Esophagus muscularis mucosa (tissue), 4 donors: Measurements from ENCODE around the gene CDK2AP2. TPM values are rescaled to one million over a fixed set of nuclear protein-coding genes. Genes with fewer than 3 reads are reported as not detected.

Source experiments
- DNase-seq: peaks from one replicate; pipeline ENCODE4 v3.0.0-alpha.2; 2017; ENCODE audit errors: extremely low spot score
- H3K27ac ChIP-seq, 4 donors: fragments of 200-600 bp; sonication (generic); replicated peaks in 1 of 4; 1 replicate in 3 of 4; 2 replicates in 1 of 4; pipeline ENCODE4 v1.5.1; 2016 to 2019; ENCODE audit warnings: mild to moderate bottlenecking in 1 of 4
- H3K27me3 ChIP-seq, 4 donors: fragments of 200-600 bp; sonication (generic); one replicate each; pipeline versions ENCODE4 v1.5.1 to v1.6.0; 2016 to 2019
- H3K36me3 ChIP-seq, 4 donors: fragments of 200-600 bp; sonication (generic); one replicate each; pipeline ENCODE4 v1.5.1; 2016 to 2019
- H3K4me1 ChIP-seq, 4 donors: fragments of 200-600 bp; sonication (generic); one replicate each; pipeline ENCODE4 v1.5.1; 2016 to 2019
- H3K4me3 ChIP-seq, 4 donors: fragments of 200-600 bp; sonication (generic); 1 replicate in 2 of 4; 2 replicates in 2 of 4; pipeline ENCODE4 v1.5.1; 2016 to 2019; ENCODE audit warnings: mild to moderate bottlenecking in 4 of 4, moderate library complexity in 1 of 4
- H3K9me3 ChIP-seq, 4 donors: fragments of 200-600 bp; sonication (generic); 1 replicate in 3 of 4; 2 replicates in 1 of 4; pipeline ENCODE4 v1.5.1; 2016 to 2019
- EP300 ChIP-seq: sonication (generic); formaldehyde crosslinking; IDR thresholded peaks from one replicate; pipeline ENCODE4 v1.6.1; 2017; ENCODE audit warnings: antibody characterized with exemption
- POLR2A ChIP-seq: fragments of 450-650 bp; IDR thresholded peaks from one replicate; pipeline ENCODE4 v1.6.1; 2017; ENCODE audit warnings: antibody characterized with exemption, moderate library complexity, mild to moderate bottlenecking, low read depth
- POLR2AphosphoS5 ChIP-seq, 2 donors: sonication (generic); formaldehyde crosslinking; IDR thresholded peaks; one replicate each; pipeline ENCODE4 v1.6.1; 2017; ENCODE audit warnings: antibody characterized with exemption in 2 of 2
- WGBS: methylation state at CpG from one replicate; pipeline ENCODE4 v1.1.5; 2018; 5-methylcytosine and 5-hydroxymethylcytosine counted together
- intact Hi-C: fragments of 100-400 bp; cut with DNase I; formaldehyde crosslinking; loops from one replicate; pipeline ENCODE4 v1.15.1; 2023
- total RNA-seq, 4 donors: library from RNA; depleted of rRNA; stranded (reverse); fragments of >200 nt; gene quantifications; one replicate each; pipeline versions ENCODE4 v1.1.0 to v1.2.1, GENCODE V29; 2016
- TF ChIP-seq, protein P1 (sequence below), 3 experiments: fragments of 200-600 bp in 2 of 3; fragments of 450-650 bp in 1 of 3; sonication (generic) in 2 of 3; IDR thresholded peaks; one replicate each; pipeline ENCODE4 v1.5.1; 2017 to 2019; ENCODE audit warnings: antibody characterized with exemption in 3 of 3, mild to moderate bottlenecking in 2 of 3, moderate library complexity in 1 of 3

CDK2AP2 gene
- total RNA-seq, 4 donors from 2014 or later = 61.0 to 111 (median 67.8) TPM

DNA sequence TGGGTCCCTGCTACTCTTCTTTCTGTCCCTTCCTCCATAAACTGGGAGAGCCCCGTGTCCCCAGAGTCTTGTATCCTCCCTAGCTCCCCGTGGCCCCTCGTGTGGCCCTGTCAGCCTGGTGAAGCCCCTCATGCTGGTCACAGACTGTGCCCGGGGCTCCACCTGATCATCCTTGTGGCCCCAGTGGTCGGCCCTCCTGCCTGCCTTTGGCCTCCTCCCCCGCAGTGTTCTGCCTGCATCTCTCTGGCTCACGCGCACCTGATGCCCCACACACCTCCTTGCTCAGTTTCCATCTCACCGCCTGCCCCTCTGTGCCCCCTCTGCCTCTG is 16.5 kb upstream of the CDK2AP2 start:
- H3K4me3 ChIP-seq = no peak overlapping the region
- H3K27ac ChIP-seq = no peak overlapping the region
- DNase-seq = no peak
- peaks cover 0 to 27% (median 0%) of the 10 kb centered on the region in 4 donors for H3K27me3 ChIP-seq
- 81% methylated on average over 9 of the region's 9 CpGs for WGBS
- H3K9me3 ChIP-seq = no peaks in the 10 kb centered on the region
- intact Hi-C loops = no loop called here
- H3K36me3 ChIP-seq = no peaks in the 10 kb centered on the region
- no peaks in the 10 kb centered on the region for H3K4me1 ChIP-seq
- TF ChIP-seq, protein P1, sequence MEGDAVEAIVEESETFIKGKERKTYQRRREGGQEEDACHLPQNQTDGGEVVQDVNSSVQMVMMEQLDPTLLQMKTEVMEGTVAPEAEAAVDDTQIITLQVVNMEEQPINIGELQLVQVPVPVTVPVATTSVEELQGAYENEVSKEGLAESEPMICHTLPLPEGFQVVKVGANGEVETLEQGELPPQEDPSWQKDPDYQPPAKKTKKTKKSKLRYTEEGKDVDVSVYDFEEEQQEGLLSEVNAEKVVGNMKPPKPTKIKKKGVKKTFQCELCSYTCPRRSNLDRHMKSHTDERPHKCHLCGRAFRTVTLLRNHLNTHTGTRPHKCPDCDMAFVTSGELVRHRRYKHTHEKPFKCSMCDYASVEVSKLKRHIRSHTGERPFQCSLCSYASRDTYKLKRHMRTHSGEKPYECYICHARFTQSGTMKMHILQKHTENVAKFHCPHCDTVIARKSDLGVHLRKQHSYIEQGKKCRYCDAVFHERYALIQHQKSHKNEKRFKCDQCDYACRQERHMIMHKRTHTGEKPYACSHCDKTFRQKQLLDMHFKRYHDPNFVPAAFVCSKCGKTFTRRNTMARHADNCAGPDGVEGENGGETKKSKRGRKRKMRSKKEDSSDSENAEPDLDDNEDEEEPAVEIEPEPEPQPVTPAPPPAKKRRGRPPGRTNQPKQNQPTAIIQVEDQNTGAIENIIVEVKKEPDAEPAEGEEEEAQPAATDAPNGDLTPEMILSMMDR (IDR thresholded peaks at IDR 0.05) = no peak
- TF ChIP-seq EP300 = no peak
- no peak for TF ChIP-seq POLR2A
- no peak for TF ChIP-seq POLR2AphosphoS5 (IDR thresholded peaks at IDR 0.05)

DNA sequence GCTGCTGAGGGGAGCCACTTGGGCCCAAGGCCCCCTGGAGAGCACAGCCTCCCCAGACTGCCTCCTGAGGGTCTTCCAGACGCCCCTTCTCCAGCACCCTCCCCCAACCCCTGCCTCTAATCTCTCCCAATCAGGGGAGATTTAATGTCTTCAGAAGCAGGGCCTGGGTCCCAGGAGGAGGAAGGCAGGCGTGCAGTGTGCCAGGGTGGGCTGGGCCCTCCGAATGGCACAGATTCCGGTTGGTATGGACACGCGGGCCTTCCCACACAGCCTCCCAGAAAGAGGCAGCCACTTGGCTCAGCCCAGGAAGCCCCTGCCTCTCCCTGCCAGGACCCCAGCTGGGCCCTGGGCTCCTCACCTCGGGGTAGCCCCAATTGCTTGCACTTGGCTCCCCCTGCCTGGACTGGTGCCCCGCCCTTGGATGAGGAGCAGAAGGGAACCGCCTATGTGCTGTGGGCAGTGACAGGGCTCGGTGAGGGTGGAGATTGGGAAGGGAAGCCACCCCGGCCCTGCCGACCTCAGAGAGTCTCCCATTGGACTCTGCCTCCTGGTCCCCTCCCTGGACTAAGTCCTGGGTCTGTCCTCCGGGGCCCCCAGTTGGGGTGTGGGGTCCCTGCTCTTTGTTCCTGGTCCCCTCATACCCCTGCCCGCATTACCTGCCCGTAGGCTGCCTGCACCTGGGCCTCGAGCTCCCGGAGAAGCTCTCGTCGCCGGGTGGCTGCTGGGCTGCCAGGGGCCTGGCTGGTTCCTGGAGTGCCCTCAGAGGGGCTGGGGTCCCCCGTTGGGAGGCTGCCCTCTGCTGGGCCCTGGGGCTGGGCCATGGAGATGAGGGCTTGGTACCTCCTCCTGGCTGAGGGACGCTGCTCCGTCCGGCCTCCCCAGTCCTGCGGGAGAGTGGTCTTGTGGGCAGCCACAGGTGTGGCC is 15.9 kb upstream of the CDK2AP2 start:
- no peak for DNase-seq
- WGBS = 80% methylated on average over 23 of the region's 25 CpGs
- TF ChIP-seq, protein P1 (IDR thresholded peaks at IDR 0.05) = no peak
- TF ChIP-seq EP300 (no peak), POLR2AphosphoS5 (IDR thresholded peaks at IDR 0.05) (no peak), POLR2A (no peak)
- Histone ChIP-seq H3K4me3 (no peak overlapping the region), H3K36me3 (no peaks in the 10 kb centered on the region), H3K9me3 (no peaks in the 10 kb centered on the region), H3K27ac (no peak overlapping the region), H3K27me3 (peaks cover 0 to 27% (median 0%) of the 10 kb centered on the region in 4 donors), H3K4me1 (no peaks in the 10 kb centered on the region)
- intact Hi-C loops = no loop called here

DNA sequence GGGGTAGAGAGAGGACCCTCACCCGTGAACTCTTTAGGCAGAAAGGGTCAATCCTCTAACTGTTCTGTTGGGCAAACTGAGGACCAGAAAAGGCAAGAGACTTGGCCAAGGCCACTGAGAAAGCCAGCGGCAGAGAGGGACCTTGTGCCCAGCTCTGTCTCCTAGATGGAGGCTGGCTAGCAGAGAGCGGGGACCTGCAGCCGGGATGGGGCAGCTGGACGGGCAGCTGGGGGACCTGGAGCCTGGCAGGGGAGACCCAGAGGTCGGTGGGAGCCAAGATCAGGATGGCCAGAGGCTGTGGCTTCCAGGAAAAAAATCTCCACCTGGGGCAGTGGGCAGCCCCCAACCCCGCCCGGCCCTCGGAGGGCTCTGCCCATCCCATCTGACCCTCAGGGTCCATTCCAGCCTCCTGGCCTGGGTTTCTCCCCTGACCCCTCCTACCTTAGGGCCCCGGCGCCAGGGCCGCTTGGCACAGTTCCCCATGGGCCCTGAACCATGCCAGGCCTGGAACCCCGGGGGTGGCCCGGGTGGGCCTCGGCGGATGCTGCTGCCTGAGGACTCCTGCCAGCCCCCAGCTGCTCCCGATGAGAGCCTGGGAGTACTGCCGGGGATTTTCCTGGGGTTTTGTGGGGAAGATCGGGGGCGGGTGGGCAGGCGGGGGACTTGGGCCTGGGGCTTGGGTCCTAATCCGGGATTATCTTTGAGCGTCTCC is 15.0 kb upstream of the CDK2AP2 start, which contains the start of gene CABP2:
CABP2 (minus strand) TSS at position 603 of the 712 bp plus-strand sequence; CDS start at position 483, 120 bp downstream.
- Histone ChIP-seq H3K27ac (no peak within 1 kb of the TSS), H3K9me3 (no peaks in the 10 kb centered on the region), H3K4me1 (no peaks in the 10 kb centered on the region), H3K27me3 (peaks cover 0 to 27% (median 0%) of the 10 kb centered on the region in 4 donors), H3K4me3 (no peak within 1 kb of the TSS), H3K36me3 (no peaks in the 10 kb centered on the region)
- no peak for TF ChIP-seq POLR2AphosphoS5 (IDR thresholded peaks at IDR 0.05)
- TF ChIP-seq POLR2A = no peak
- TF ChIP-seq, protein P1 (IDR thresholded peaks at IDR 0.05) = no peak
- no peak for TF ChIP-seq EP300
- no peak for DNase-seq
- 93% methylated on average over 6 of the region's 23 CpGs for WGBS
- intact Hi-C loops = no loop called here

DNA sequence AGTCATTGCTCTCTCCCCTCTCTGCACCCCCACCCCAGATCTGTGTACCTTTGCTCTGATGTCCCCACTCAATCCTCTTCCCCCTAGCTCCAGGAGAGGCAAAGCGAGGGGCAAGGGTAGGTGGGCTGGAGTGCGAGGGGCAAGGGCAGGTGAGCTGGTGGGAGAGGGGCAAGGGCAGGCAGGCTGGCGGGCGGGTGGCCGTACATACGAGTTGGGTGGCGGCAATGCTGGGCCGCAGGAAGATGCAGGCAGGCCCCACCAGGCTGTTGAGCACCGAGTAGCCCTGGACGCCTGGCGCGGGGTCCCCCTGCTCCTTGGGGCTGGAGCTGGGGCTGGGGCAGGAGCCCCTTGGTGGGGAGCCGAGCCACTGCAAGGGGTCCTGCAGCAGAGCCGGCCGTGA is 14.4 kb upstream of the CDK2AP2 start:
- 92% methylated on average over 12 of the region's 15 CpGs for WGBS
- no peaks in the 10 kb centered on the region for H3K36me3 ChIP-seq
- H3K4me1 ChIP-seq = no peaks in the 10 kb centered on the region
- no peaks in the 10 kb centered on the region for H3K9me3 ChIP-seq
- DNase-seq = no peak
- no peak overlapping the region for H3K4me3 ChIP-seq
- H3K27me3 ChIP-seq = peaks cover 0 to 27% (median 0%) of the 10 kb centered on the region in 4 donors
- TF ChIP-seq POLR2A (no peak), EP300 (no peak), POLR2AphosphoS5 (IDR thresholded peaks at IDR 0.05) (no peak)
- TF ChIP-seq, protein P1 (IDR thresholded peaks at IDR 0.05) = no peak
- intact Hi-C loops = no loop called here
- H3K27ac ChIP-seq = no peak overlapping the region
